CD14-positive monocyte (primary cell): ENCODE data around the gene FKBP6. TPM values are rescaled to one million over a fixed set of nuclear protein-coding genes. Genes with fewer than 3 reads are reported as not detected.

Source experiments
- DNase-seq, 3 donors: peaks; one replicate each; pipeline ENCODE4 v3.0.0-alpha.2; 2011 to 2022
- H2AFZ ChIP-seq: 2 replicates; pipeline ENCODE4 v1.6.0; 2012; ENCODE audit warnings: mild to moderate bottlenecking, low read depth, low read length, inconsistent platforms; ENCODE audit not compliant: insufficient read depth, poor library complexity, severe bottlenecking
- H3K27ac ChIP-seq, 2 donors: 1 replicate in 1 of 2; 2 replicates in 1 of 2; pipeline ENCODE4 v1.5.1; 2012 to 2013; ENCODE audit warnings: low read length in 2 of 2, control low read depth in 1 of 2, inconsistent platforms in 1 of 2, low read depth in 1 of 2, mild to moderate bottlenecking in 1 of 2
- H3K27me3 ChIP-seq, 2 donors: one replicate each; pipeline versions ENCODE4 v1.6.0 to v1.6.1; 2011 to 2013; ENCODE audit warnings: low read length in 2 of 2; ENCODE audit not compliant: control insufficient read depth in 2 of 2, insufficient read depth in 2 of 2
- H3K36me3 ChIP-seq, 2 donors: replicated peaks in 1 of 2; 1 replicate in 1 of 2; 2 replicates in 1 of 2; pipeline versions ENCODE4 v1.5.1 to v1.6.1; 2012 to 2013; ENCODE audit warnings: low read length in 2 of 2, control low read depth in 1 of 2, inconsistent platforms in 1 of 2, mild to moderate bottlenecking in 1 of 2; ENCODE audit not compliant: insufficient read depth in 2 of 2, control insufficient read depth in 1 of 2
- H3K4me1 ChIP-seq, 2 donors: 1 replicate in 1 of 2; 2 replicates in 1 of 2; pipeline versions ENCODE4 v1.5.1 to v1.6.1; 2012 to 2013; ENCODE audit warnings: low read length in 2 of 2, control low read depth in 1 of 2, inconsistent platforms in 1 of 2, mild to moderate bottlenecking in 1 of 2, moderate library complexity in 1 of 2; ENCODE audit not compliant: insufficient read depth in 2 of 2, control insufficient read depth in 1 of 2
- H3K4me2 ChIP-seq: replicated peaks from 2 replicates; pipeline ENCODE3; 2012; ENCODE audit warnings: low read length, moderate library complexity, mild to moderate bottlenecking; ENCODE audit not compliant: poor library complexity, severe bottlenecking; ENCODE audit errors: extremely low read depth
- H3K4me3 ChIP-seq, 3 experiments: fragments of 200-600 bp in 1 of 3; sonication (generic) in 1 of 3; replicated peaks in 1 of 3; 1 replicate in 2 of 3; 2 replicates in 1 of 3; pipeline ENCODE4 v1.5.1; 2011 to 2013; ENCODE audit warnings: low read length in 3 of 3, mild to moderate bottlenecking in 3 of 3, control low read depth in 2 of 3, low read depth in 2 of 3, inconsistent platforms in 1 of 3, moderate library complexity in 1 of 3
- H3K79me2 ChIP-seq: 2 replicates; pipeline ENCODE4 v1.6.0; 2012; ENCODE audit warnings: mild to moderate bottlenecking, control low read depth, inconsistent platforms, low read length, moderate library complexity; ENCODE audit not compliant: insufficient read depth
- H3K9ac ChIP-seq: 2 replicates; pipeline ENCODE4 v1.6.0; 2017; ENCODE audit warnings: low read length, mild to moderate bottlenecking; ENCODE audit not compliant: insufficient read depth, poor library complexity, severe bottlenecking
- H3K9me3 ChIP-seq, 2 donors: replicated peaks in 1 of 2; 1 replicate in 1 of 2; 2 replicates in 1 of 2; pipeline versions ENCODE4 v1.5.1 to v1.6.1; 2012 to 2013; ENCODE audit warnings: low read length in 2 of 2, control low read depth in 1 of 2; ENCODE audit not compliant: control insufficient read depth in 1 of 2, insufficient read depth in 1 of 2
- H4K20me1 ChIP-seq: 2 replicates; pipeline ENCODE4 v1.6.0; 2012; ENCODE audit warnings: mild to moderate bottlenecking, low read length, control low read depth, moderate library complexity; ENCODE audit not compliant: insufficient read depth
- H3K27ac Mint-ChIP-seq, 7 donors: one replicate each; pipeline ENCODE4 v1.8.0; 2020; ENCODE audit warnings: mild to moderate bottlenecking in 7 of 7, mixed read lengths in 7 of 7, moderate library complexity in 6 of 7, inconsistent platforms in 2 of 7
- H3K27me3 Mint-ChIP-seq, 3 donors: one replicate each; pipeline ENCODE4 v1.8.0; 2021 to 2022; ENCODE audit warnings: low read depth in 3 of 3, mild to moderate bottlenecking in 3 of 3, mixed read lengths in 3 of 3, moderate library complexity in 3 of 3, inconsistent platforms in 1 of 3
- H3K36me3 Mint-ChIP-seq, 2 donors: one replicate each; pipeline ENCODE4 v1.8.0; 2020; ENCODE audit warnings: mixed read lengths in 2 of 2, inconsistent platforms in 1 of 2, mild to moderate bottlenecking in 1 of 2
- H3K4me1 Mint-ChIP-seq: one replicate; pipeline ENCODE4 v1.8.0; 2020; ENCODE audit warnings: mild to moderate bottlenecking, mixed read lengths
- H3K4me3 Mint-ChIP-seq, 2 donors: one replicate each; pipeline ENCODE4 v1.8.0; 2020; ENCODE audit warnings: mild to moderate bottlenecking in 2 of 2, mixed read lengths in 2 of 2, moderate library complexity in 1 of 2
- H3K9me3 Mint-ChIP-seq, 7 donors: one replicate each; pipeline ENCODE4 v1.8.0; 2020 to 2022; ENCODE audit warnings: mixed read lengths in 7 of 7, mild to moderate bottlenecking in 6 of 7, moderate library complexity in 6 of 7, inconsistent platforms in 2 of 7
- CTCF ChIP-seq: fragments of 200-600 bp; IDR thresholded peaks from one replicate; pipeline ENCODE4 v1.8.0; 2022; ENCODE audit warnings: antibody characterized with exemption, mild to moderate bottlenecking
- WGBS: methylation state at CpG from one replicate; pipeline ENCODE4 v1.1.5; 2013; ENCODE audit warnings: missing lambda C conversion rate; ENCODE audit not compliant: insufficient coverage; 5-methylcytosine and 5-hydroxymethylcytosine counted together
- intact Hi-C, 2 donors: fragments of 100-400 bp; cut with micrococcal nuclease; formaldehyde crosslinking; loops; one replicate each; pipeline versions ENCODE4 v1.15.0 to v1.15.1; 2023
- polyA plus RNA-seq, 3 donors: library from polyadenylated mRNA; depleted of rRNA in 1 of 3; unstranded in 2 of 3; stranded (reverse) in 1 of 3; fragments of 300-500 nt in 2 of 3; fragments of >200 nt in 1 of 3; fragmentation: Illumina TruSeq in 2 of 3; gene quantifications; 1 replicate in 2 of 3; 2 replicates in 1 of 3; pipeline ENCODE4 v1.2.3, GENCODE V29; 2012 to 2021

FKBP6 gene
- polyA plus RNA-seq, 3 donors: 0.17 TPM; not detected in 2

GRCh38 chr7:73363225-73364005, 35.5 kb downstream of the FKBP6 start:
- Histone ChIP-seq H2AFZ (no peak overlapping the region), H3K9ac (no peak overlapping the region), H3K36me3 (no peaks in the 10 kb centered on the region), H3K79me2 (no peaks in the 10 kb centered on the region), H3K4me2 (no peak overlapping the region), H3K27ac (no peak overlapping the region), H3K4me1 (peaks cover 17 to 19% of the 10 kb centered on the region in 2 donors), H3K27me3 (no peaks in the 10 kb centered on the region), H3K9me3 (no peaks in the 10 kb centered on the region), H4K20me1 (no peaks in the 10 kb centered on the region), H3K4me3 (no peak overlapping the region)
- intact Hi-C loops: no loop called here
- Mint-ChIP-seq H3K27me3 (peaks cover 0 to 13% (median 7%) of the 10 kb centered on the region in 3 donors), H3K27ac (no peak overlapping the region), H3K4me1 (peaks cover 26% of the 10 kb centered on the region), H3K36me3 (no peaks in the 10 kb centered on the region), H3K9me3 (peaks cover 0 to 3% (median 0%) of the 10 kb centered on the region in 7 donors), H3K4me3 (no peak overlapping the region)
- no peak for DNase-seq
- WGBS: 96% methylated on average over 13 of the region's 28 CpGs
- no peak for TF ChIP-seq CTCF

GRCh38 chr7:73364006-73364728, 36.2 kb downstream of the FKBP6 start:
- H3K9ac ChIP-seq: no peak overlapping the region
- H4K20me1 ChIP-seq: no peaks in the 10 kb centered on the region
- H3K27ac ChIP-seq: no peak overlapping the region
- Mint-ChIP-seq H3K27ac (no peak overlapping the region), H3K27me3 (peaks cover under 1 to 10% (median 4%) of the 10 kb centered on the region in 3 donors), H3K9me3 (peaks cover 0 to 3% (median 0%) of the 10 kb centered on the region in 7 donors), H3K36me3 (no peaks in the 10 kb centered on the region), H3K4me1 (peaks cover 21% of the 10 kb centered on the region), H3K4me3 (no peak overlapping the region)
- no peaks in the 10 kb centered on the region for H3K79me2 ChIP-seq
- 91% methylated on average over 24 of the region's 25 CpGs for WGBS
- intact Hi-C loops: no loop called here
- no peak overlapping the region for H2AFZ ChIP-seq
- no peaks in the 10 kb centered on the region for H3K36me3 ChIP-seq
- no peak overlapping the region for H3K4me2 ChIP-seq
- no peaks in the 10 kb centered on the region for H3K27me3 ChIP-seq
- H3K9me3 ChIP-seq: no peaks in the 10 kb centered on the region
- peaks cover 14 to 15% of the 10 kb centered on the region in 2 donors for H3K4me1 ChIP-seq
- no peak for TF ChIP-seq CTCF
- DNase-seq: no peak
- no peak overlapping the region for H3K4me3 ChIP-seq
